ENCODE data around the gene PAPSS1. TPM values are rescaled to one million over a fixed set of nuclear protein-coding genes. Genes with fewer than 3 reads are reported as not detected.
A peak's percentile ranks its signal among the peaks of the same experiment; 100 is the strongest.

The PAPSS1 gene
- total and polyA plus RNA-seq, 2 experiments from 2014 or later = 69.6 to 69.9 TPM

DNA sequence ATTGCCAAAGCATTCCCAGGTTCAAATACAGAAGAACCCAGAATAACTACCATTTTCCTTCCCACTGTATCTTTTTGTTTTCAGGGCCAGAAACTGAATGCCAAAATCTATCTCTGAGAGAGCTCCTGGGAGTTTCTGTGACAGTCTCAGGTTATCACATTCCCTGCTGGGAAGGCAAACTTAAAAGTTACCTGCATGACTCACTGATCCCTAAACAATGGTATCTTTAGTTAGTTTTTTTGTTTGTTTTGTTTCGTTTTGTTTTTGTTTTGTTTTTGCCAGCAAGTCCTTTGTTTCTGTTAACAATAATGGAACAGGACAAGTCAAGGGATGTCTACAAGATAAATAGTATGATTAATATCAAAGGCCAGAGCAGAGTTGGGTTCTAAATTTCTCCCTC is 34.3 kb downstream of the PAPSS1 start:
- no peak for TF ChIP-seq EZH2 (IDR thresholded peaks at IDR 0.05; ENCODE audit: insufficient read depth, poor library complexity, severe bottlenecking)
- TF ChIP-seq EZH2phosphoT487 (IDR thresholded peaks at IDR 0.05; ENCODE audit: insufficient read depth, low read depth) = no peak
- Histone ChIP-seq H3K4me2 (ENCODE audit: unreplicated experiment) (no peak overlapping the region), H3K27me3 (replicated peaks; ENCODE audit: insufficient read depth) (no peaks in the 10 kb centered on the region), H3K27ac (no peak overlapping the region), H3K9me3 (ENCODE audit: low read depth) (no peaks in the 10 kb centered on the region), H3K9me2 (ENCODE audit: insufficient read depth) (no peaks in the 10 kb centered on the region), H3K36me3 (ENCODE audit: low read depth) (no peaks in the 10 kb centered on the region), H4K20me1 (ENCODE audit: insufficient read depth) (peaks cover 8% of the 10 kb centered on the region; the same call in 1 of the 2 replicates), H3K79me2 (ENCODE audit: insufficient read depth) (peaks cover 37% of the 10 kb centered on the region), H3K4me1 (ENCODE audit: insufficient read depth) (peaks cover 11% of the 10 kb centered on the region), H3K9ac (no peak overlapping the region), H2AFZ (no peak overlapping the region), H3K4me3 (no peak overlapping the region), H3F3A (ENCODE audit: insufficient read depth) (peaks cover 16% of the 10 kb centered on the region)
- in situ Hi-C loops (cut with MboI) = no loop called here
- DNase-seq = no peak
- WGBS, 2 experiments (ENCODE audit: low coverage in 1 of 2, low lambda C conversion rate in 2 of 2, missing lambda C conversion rate in 2 of 2) = 79 to 91% methylated on average over 1 of the region's 1 CpG

DNA sequence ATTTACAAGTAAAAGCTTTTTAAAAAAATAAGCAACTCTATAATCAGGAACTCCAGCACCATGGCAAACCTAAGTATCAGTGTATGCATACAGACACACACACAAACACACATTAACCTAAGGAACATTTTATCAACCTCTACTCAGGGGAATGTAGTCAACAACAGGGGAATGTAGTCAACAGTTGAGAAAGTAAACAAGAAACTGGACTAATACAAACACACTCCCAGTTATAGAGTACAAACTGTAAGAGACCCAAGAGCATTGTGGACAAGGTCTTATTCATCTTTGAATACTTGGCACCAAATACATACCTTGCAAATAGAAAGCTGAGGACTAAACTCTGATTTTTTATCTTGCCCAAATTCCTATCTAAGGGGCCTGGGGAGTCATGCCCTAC is 36.2 kb downstream of the PAPSS1 start:
- H3K4me2 ChIP-seq (ENCODE audit: unreplicated experiment) = no peak overlapping the region
- no peak for DNase-seq
- H2AFZ ChIP-seq = no peak overlapping the region
- no peak overlapping the region for H3K9ac ChIP-seq
- H3K9me3 ChIP-seq (ENCODE audit: low read depth) = no peaks in the 10 kb centered on the region
- H3K36me3 ChIP-seq (ENCODE audit: low read depth) = no peaks in the 10 kb centered on the region
- H3K27me3 ChIP-seq (replicated peaks; ENCODE audit: insufficient read depth) = no peaks in the 10 kb centered on the region
- H3K27ac ChIP-seq = no peak overlapping the region
- no peaks in the 10 kb centered on the region for H3K4me1 ChIP-seq (ENCODE audit: insufficient read depth)
- peaks cover 31% of the 10 kb centered on the region for H3K79me2 ChIP-seq (ENCODE audit: insufficient read depth)
- in situ Hi-C loops (cut with MboI) = no loop called here
- no peak overlapping the region for H3K4me3 ChIP-seq
- H3K9me2 ChIP-seq (ENCODE audit: insufficient read depth) = no peaks in the 10 kb centered on the region
- no peaks in the 10 kb centered on the region for H3F3A ChIP-seq (ENCODE audit: insufficient read depth)
- TF ChIP-seq EZH2 (IDR thresholded peaks at IDR 0.05; ENCODE audit: insufficient read depth, poor library complexity, severe bottlenecking) (no peak), EZH2phosphoT487 (IDR thresholded peaks at IDR 0.05; ENCODE audit: insufficient read depth, low read depth) (no peak)
- no peaks in the 10 kb centered on the region for H4K20me1 ChIP-seq (ENCODE audit: insufficient read depth)

DNA sequence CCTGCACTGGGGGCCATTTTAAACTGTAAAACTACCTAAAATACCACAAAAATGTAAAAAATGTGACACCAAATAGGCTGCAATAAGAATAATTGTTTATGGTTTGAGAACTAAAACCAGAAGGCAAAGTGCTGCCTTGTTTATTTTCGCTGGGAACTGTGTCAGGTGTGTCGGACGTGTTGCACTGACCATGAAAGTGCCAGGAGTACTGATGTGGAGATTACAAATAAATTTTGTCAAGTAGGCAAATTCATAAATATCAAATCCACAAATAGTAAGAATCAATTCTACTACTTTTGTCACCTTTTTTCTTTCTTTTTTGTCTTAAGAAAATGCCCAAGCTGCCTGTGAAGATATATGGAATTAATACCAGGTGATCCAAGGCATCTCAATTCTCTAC is 37.7 kb downstream of the PAPSS1 start:
- Histone ChIP-seq H3F3A (ENCODE audit: insufficient read depth) (no peaks in the 10 kb centered on the region), H3K36me3 (ENCODE audit: low read depth) (no peaks in the 10 kb centered on the region), H3K27me3 (replicated peaks; ENCODE audit: insufficient read depth) (no peaks in the 10 kb centered on the region), H2AFZ (no peak overlapping the region), H4K20me1 (ENCODE audit: insufficient read depth) (no peaks in the 10 kb centered on the region), H3K4me1 (ENCODE audit: insufficient read depth) (no peaks in the 10 kb centered on the region), H3K27ac (no peak overlapping the region), H3K4me3 (no peak overlapping the region), H3K79me2 (ENCODE audit: insufficient read depth) (peaks cover 16% of the 10 kb centered on the region; the same call in 1 of the 2 replicates), H3K9ac (no peak overlapping the region), H3K9me2 (ENCODE audit: insufficient read depth) (no peaks in the 10 kb centered on the region), H3K4me2 (ENCODE audit: unreplicated experiment) (no peak overlapping the region), H3K9me3 (ENCODE audit: low read depth) (no peaks in the 10 kb centered on the region)
- no peak for DNase-seq
- in situ Hi-C loops (cut with MboI) = no loop called here
- WGBS, 2 experiments (ENCODE audit: low coverage in 1 of 2, low lambda C conversion rate in 2 of 2, missing lambda C conversion rate in 2 of 2) = 94 to 96% methylated on average over 3 of the region's 3 CpGs
- no peak for TF ChIP-seq EZH2phosphoT487 (IDR thresholded peaks at IDR 0.05; ENCODE audit: insufficient read depth, low read depth)
- no peak for TF ChIP-seq EZH2 (IDR thresholded peaks at IDR 0.05; ENCODE audit: insufficient read depth, poor library complexity, severe bottlenecking)

DNA sequence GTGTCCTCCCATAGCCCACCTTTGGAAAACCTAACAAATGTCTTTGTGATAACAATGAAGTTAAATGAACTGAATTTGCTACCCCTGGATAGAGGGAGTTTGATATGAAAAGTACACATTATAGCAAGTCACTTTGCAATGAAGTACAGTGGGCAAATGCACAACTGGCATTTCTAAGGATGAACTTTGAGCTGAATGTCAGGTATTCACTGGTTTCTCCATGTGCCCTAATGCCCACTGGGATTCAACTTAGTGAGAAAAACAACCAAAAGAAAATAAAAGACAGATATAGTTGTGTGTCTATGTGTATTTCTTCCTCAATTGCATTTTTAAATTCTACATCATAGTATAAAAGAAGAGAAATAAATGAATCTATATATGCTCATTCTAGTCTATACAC is 51.0 kb downstream of the PAPSS1 start:
- H3K36me3 ChIP-seq (ENCODE audit: low read depth) = no peaks in the 10 kb centered on the region
- TF ChIP-seq EZH2phosphoT487 (IDR thresholded peaks at IDR 0.05; ENCODE audit: insufficient read depth, low read depth) (no peak), EZH2 (IDR thresholded peaks at IDR 0.05; ENCODE audit: insufficient read depth, poor library complexity, severe bottlenecking) (no peak)
- no peak overlapping the region for H3K27ac ChIP-seq
- peaks cover 17% of the 10 kb centered on the region for H3K4me1 ChIP-seq (ENCODE audit: insufficient read depth)
- H3K4me2 ChIP-seq (ENCODE audit: unreplicated experiment) = no peak overlapping the region
- H4K20me1 ChIP-seq (ENCODE audit: insufficient read depth) = no peaks in the 10 kb centered on the region
- no peaks in the 10 kb centered on the region for H3K9me3 ChIP-seq (ENCODE audit: low read depth)
- no peak overlapping the region for H3K9ac ChIP-seq
- peaks cover 9% of the 10 kb centered on the region; the same call in 1 of the 2 replicates for H3F3A ChIP-seq (ENCODE audit: insufficient read depth)
- no peaks in the 10 kb centered on the region for H3K9me2 ChIP-seq (ENCODE audit: insufficient read depth)
- H3K4me3 ChIP-seq = no peak overlapping the region
- in situ Hi-C loops (cut with MboI) = loop anchor here (25.0 kb wide), 2 partner anchors 282 to 632 kb away; partner anchors contain the start of gene DKK2
- no peaks in the 10 kb centered on the region for H3K79me2 ChIP-seq (ENCODE audit: insufficient read depth)
- no peak overlapping the region for H2AFZ ChIP-seq
- DNase-seq = no peak
- no peaks in the 10 kb centered on the region for H3K27me3 ChIP-seq (replicated peaks; ENCODE audit: insufficient read depth)

DNA sequence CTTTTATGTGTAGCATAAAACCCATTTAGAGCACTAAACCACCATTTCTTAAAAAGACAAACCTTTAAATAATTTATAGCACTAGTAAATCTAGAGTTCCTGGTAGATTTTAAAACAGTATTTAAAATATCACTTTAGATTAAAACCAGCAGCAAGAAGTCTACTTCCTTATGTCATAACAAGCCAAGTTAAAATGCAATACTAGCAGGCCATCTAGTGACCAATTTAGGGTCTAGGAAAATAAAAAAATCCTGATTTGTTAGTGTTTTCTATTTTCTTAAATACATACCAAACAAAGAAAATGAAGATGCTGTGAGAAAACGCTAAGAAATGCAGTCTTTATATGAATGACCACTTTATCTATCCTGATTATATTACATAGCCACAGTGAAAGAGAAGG is 53.9 kb downstream of the PAPSS1 start:
- H3K9ac ChIP-seq = no peak overlapping the region
- no peak for TF ChIP-seq EZH2phosphoT487 (IDR thresholded peaks at IDR 0.05; ENCODE audit: insufficient read depth, low read depth)
- TF ChIP-seq EZH2 (IDR thresholded peaks at IDR 0.05; ENCODE audit: insufficient read depth, poor library complexity, severe bottlenecking) = no peak
- no peaks in the 10 kb centered on the region for H3K36me3 ChIP-seq (ENCODE audit: low read depth)
- no peaks in the 10 kb centered on the region for H3K9me3 ChIP-seq (ENCODE audit: low read depth)
- in situ Hi-C loops (cut with MboI) = loop anchor here (25.0 kb wide), 2 partner anchors 279 to 629 kb away; partner anchors contain the start of gene DKK2
- H3K4me2 ChIP-seq (ENCODE audit: unreplicated experiment) = no peak overlapping the region
- H3K27ac ChIP-seq = no peak overlapping the region
- no peaks in the 10 kb centered on the region for H3K27me3 ChIP-seq (replicated peaks; ENCODE audit: insufficient read depth)
- no peaks in the 10 kb centered on the region for H3K9me2 ChIP-seq (ENCODE audit: insufficient read depth)
- WGBS, 2 experiments (ENCODE audit: low coverage in 1 of 2, low lambda C conversion rate in 2 of 2, missing lambda C conversion rate in 2 of 2) = 5 to 7% methylated on average over 1 of the region's 1 CpG
- peak; percentile 65 for DNase-seq
- H3F3A ChIP-seq (ENCODE audit: insufficient read depth) = peaks cover 9% of the 10 kb centered on the region; the same call in 1 of the 2 replicates
- no peak overlapping the region for H3K4me3 ChIP-seq
- H3K79me2 ChIP-seq (ENCODE audit: insufficient read depth) = peaks cover 2% of the 10 kb centered on the region; the same call in 1 of the 2 replicates
- H3K4me1 ChIP-seq (ENCODE audit: insufficient read depth) = peaks cover 20% of the 10 kb centered on the region
- H2AFZ ChIP-seq = no peak overlapping the region
- H4K20me1 ChIP-seq (ENCODE audit: insufficient read depth) = no peaks in the 10 kb centered on the region

All from GM23248 (cell line).